Osteoblast (primary cell): ENCODE results near the gene SLC25A26. TPM values are rescaled to one million over a fixed set of nuclear protein-coding genes. Genes with fewer than 3 reads are reported as not detected.

ENCODE experiments used
- DNase-seq: peaks from one replicate; pipeline ENCODE4 v3.0.0; 2011; ENCODE audit warnings: low spot score, mixed read lengths; ENCODE audit not compliant: insufficient read length; ENCODE audit errors: missing footprints
- H2AFZ ChIP-seq: 2 replicates; pipeline ENCODE4 v1.6.0; 2011; ENCODE audit warnings: mild to moderate bottlenecking, low read length
- H3K27ac ChIP-seq: 2 replicates; pipeline ENCODE4 v1.5.1; 2011; ENCODE audit warnings: mild to moderate bottlenecking, low read depth, low read length, moderate library complexity
- H3K27me3 ChIP-seq: 2 replicates; pipeline ENCODE4 v1.6.0; 2012; ENCODE audit warnings: mild to moderate bottlenecking, control low read depth, inconsistent platforms, low read length, moderate library complexity; ENCODE audit not compliant: insufficient read depth
- H3K36me3 ChIP-seq: 2 replicates; pipeline ENCODE4 v1.5.1; 2011; ENCODE audit warnings: mild to moderate bottlenecking, low read length, control low read depth, moderate library complexity; ENCODE audit not compliant: insufficient read depth
- H3K4me1 ChIP-seq: 2 replicates; pipeline ENCODE4 v1.5.1; 2011; ENCODE audit warnings: mild to moderate bottlenecking, low read length, control low read depth, moderate library complexity; ENCODE audit not compliant: insufficient read depth
- H3K4me2 ChIP-seq: 2 replicates; pipeline ENCODE4 v1.6.0; 2011; ENCODE audit warnings: mild to moderate bottlenecking, low read length; ENCODE audit not compliant: insufficient read depth
- H3K4me3 ChIP-seq: fragments of 200-600 bp; sonication (generic); 3 replicates; pipeline ENCODE4 v1.5.1; 2012; ENCODE audit warnings: mild to moderate bottlenecking, low read length, inconsistent platforms; ENCODE audit not compliant: insufficient read depth
- H3K79me2 ChIP-seq: 2 replicates; pipeline ENCODE4 v1.6.0; 2012; ENCODE audit warnings: mild to moderate bottlenecking, low read length, control low read depth, inconsistent platforms; ENCODE audit not compliant: insufficient read depth
- H3K9me3 ChIP-seq: 2 replicates; pipeline ENCODE4 v1.5.1; 2011; ENCODE audit warnings: low read depth, low read length, control low read depth
- H4K20me1 ChIP-seq: 2 replicates; pipeline ENCODE4 v1.6.0; 2012; ENCODE audit warnings: mild to moderate bottlenecking, low read length, control low read depth; ENCODE audit not compliant: insufficient read depth
- CTCF ChIP-seq: IDR thresholded peaks from 2 replicates; pipeline ENCODE4 v1.5.1; 2011; ENCODE audit warnings: mild to moderate bottlenecking, low read depth, low read length, moderate library complexity; ENCODE audit errors: extremely low read depth
- total RNA-seq: library from RNA; depleted of rRNA; stranded (reverse); fragments of >200 nt; gene quantifications from 2 replicates; pipeline ENCODE4 v1.2.3, GENCODE V29; 2012

Gene SLC25A26
- total RNA-seq, 1 donor, result 26.1 TPM

GRCh38 chr3:66383998-66384745, 163.4 kb downstream of the SLC25A26 start:
- Histone ChIP-seq H4K20me1 (no peaks in the 10 kb centered on the region), H3K4me3 (no peak overlapping the region), H3K27ac (no peak overlapping the region), H3K4me2 (no peak overlapping the region), H3K27me3 (no peaks in the 10 kb centered on the region), H3K4me1 (no peaks in the 10 kb centered on the region), H3K36me3 (peaks cover 19% of the 10 kb centered on the region), H2AFZ (no peak overlapping the region), H3K9me3 (no peaks in the 10 kb centered on the region), H3K79me2 (no peaks in the 10 kb centered on the region)
- DNase-seq, result no peak
- TF ChIP-seq CTCF, result no peak

- no peak overlapping the region for H2AFZ ChIP-seq
- no peak overlapping the region for H3K27ac ChIP-seq
- no peaks in the 10 kb centered on the region for H3K79me2 ChIP-seq
- no peak overlapping the region for H3K4me2 ChIP-seq
- no peaks in the 10 kb centered on the region for H3K9me3 ChIP-seq
- no peaks in the 10 kb centered on the region for H3K27me3 ChIP-seq
- no peak overlapping the region for H3K4me3 ChIP-seq
- peaks cover 19% of the 10 kb centered on the region for H3K36me3 ChIP-seq
- DNase-seq, result no peak
- no peaks in the 10 kb centered on the region for H3K4me1 ChIP-seq
- no peak for TF ChIP-seq CTCF
- H4K20me1 ChIP-seq, result no peaks in the 10 kb centered on the region
Measured at GRCh38 chr3:66385066-66385465, 164.3 kb downstream of the SLC25A26 start.

- Histone ChIP-seq H4K20me1 (no peaks in the 10 kb centered on the region), H3K79me2 (no peaks in the 10 kb centered on the region), H3K4me2 (no peak overlapping the region), H3K27ac (no peak overlapping the region), H3K36me3 (peaks cover 19% of the 10 kb centered on the region), H3K4me3 (no peak overlapping the region), H3K9me3 (no peaks in the 10 kb centered on the region), H3K4me1 (no peaks in the 10 kb centered on the region), H2AFZ (no peak overlapping the region), H3K27me3 (no peaks in the 10 kb centered on the region)
- TF ChIP-seq CTCF, result no peak
- no peak for DNase-seq
Measured at GRCh38 chr3:66386011-66386924, 165.5 kb downstream of the SLC25A26 start.
